GM12878 (cell line): ENCODE data around the gene KIF26A. TPM values are rescaled to one million over a fixed set of nuclear protein-coding genes. Genes with fewer than 3 reads are reported as not detected.

Source experiments
- ATAC-seq: fragments of 200-7000 bp; cut with Tn5 transposase; 3 replicates; pipeline ENCODE4 v1.9.1; 2020; ENCODE audit warnings: mild to moderate bottlenecking, moderate library complexity
- BruUV-seq: library from RNA; stranded (reverse); fragments of 400-500 nt; replicated peaks from 2 replicates; lab custom pipeline; 2021; lab: Mats Ljungman, UMichigan
- CTCF ChIA-PET: fragments of 300-600 bp; sonication (Branson Sonifier 250); formaldehyde crosslinking; extraction: SDS; loops from one replicate; lab custom pipeline; 2021; ENCODE audit warnings: inconsistent platforms; lab: Yijun Ruan, JAX
- POLR2A ChIA-PET: fragments of 350-600 bp; formaldehyde crosslinking; extraction: SDS; loops from one replicate; lab custom pipeline; 2021; ENCODE audit warnings: inconsistent platforms; lab: Charles Lee
- RAD21 ChIA-PET: fragments of 300-600 bp; sonication (Branson Sonifier 250); formaldehyde crosslinking; loops from one replicate; lab custom pipeline; 2023; ENCODE audit warnings: antibody characterized with exemption; ENCODE audit not compliant: unreplicated experiment; lab: Charles Lee
- SMC1A ChIA-PET: fragments of 300-600 bp; sonication (Branson Sonifier 250); formaldehyde crosslinking; loops from one replicate; lab custom pipeline; 2023; ENCODE audit not compliant: unreplicated experiment, uncharacterized antibody; lab: Charles Lee
- DNase-seq: peaks from one replicate; pipeline ENCODE4 v3.0.0-alpha.2; 2011; ENCODE audit warnings: low read depth, low spot score
- FAIRE-seq: peaks from 3 replicates; lab custom pipeline; 2011; peaks lifted over from hg19 to GRCh38; lab: Jason Lieb, UNC
- H2AFZ ChIP-seq: 2 replicates; pipeline ENCODE4 v1.6.0; 2011; ENCODE audit warnings: low read depth, low read length, control low read depth; ENCODE audit not compliant: control insufficient read depth
- H3K27ac ChIP-seq: 2 replicates; pipeline ENCODE4 v1.5.1; 2011; ENCODE audit warnings: control low read depth; ENCODE audit not compliant: control insufficient read depth, insufficient read depth
- H3K27me3 ChIP-seq, 2 experiments: replicated peaks in 1 of 2; 2 replicates each; pipeline versions ENCODE4 v1.6.0 to v1.6.1; 2011; ENCODE audit warnings: low read length in 1 of 2; ENCODE audit not compliant: control insufficient read depth in 2 of 2, insufficient read depth in 2 of 2
- H3K36me3 ChIP-seq, 2 experiments: 2 replicates each; pipeline ENCODE4 v1.5.1; 2011; ENCODE audit warnings: low read length in 1 of 2; ENCODE audit not compliant: control insufficient read depth in 2 of 2, insufficient read depth in 2 of 2
- H3K4me1 ChIP-seq: 2 replicates; pipeline ENCODE4 v1.6.1; 2011; ENCODE audit warnings: mild to moderate bottlenecking, low read length, moderate library complexity, mixed read lengths; ENCODE audit not compliant: control insufficient read depth, insufficient read depth
- H3K4me2 ChIP-seq: 2 replicates; pipeline ENCODE4 v1.6.0; 2011; ENCODE audit warnings: control low read depth; ENCODE audit not compliant: control insufficient read depth, insufficient read depth
- H3K4me3 ChIP-seq: fragments of 200-600 bp; sonication (generic); 2 replicates; pipeline ENCODE4 v1.5.1; 2016
- H3K79me2 ChIP-seq: 2 replicates; pipeline ENCODE4 v1.6.0; 2011; ENCODE audit warnings: low read length; ENCODE audit not compliant: control insufficient read depth, insufficient read depth
- H3K9ac ChIP-seq: 2 replicates; pipeline ENCODE4 v1.8.0; 2011; ENCODE audit warnings: low read length, control low read depth, mixed read lengths; ENCODE audit not compliant: control insufficient read depth, insufficient read depth
- H3K9me3 ChIP-seq: replicated peaks from 3 replicates; pipeline ENCODE4 v1.5.1; 2011; ENCODE audit warnings: mild to moderate bottlenecking, low read length; ENCODE audit not compliant: control insufficient read depth, insufficient read depth
- H4K20me1 ChIP-seq: 2 replicates; pipeline ENCODE4 v1.6.0; 2011; ENCODE audit not compliant: control insufficient read depth, insufficient read depth
- ASH2L ChIP-seq: fragments of 300-600, 200-600 bp; sonication (generic); IDR thresholded peaks from 2 replicates; pipeline ENCODE4 v1.6.1; 2017; ENCODE audit warnings: low read depth, mild to moderate bottlenecking, borderline replicate concordance
- BRCA1 ChIP-seq: IDR thresholded peaks from 2 replicates; pipeline ENCODE4 v1.6.1; 2011; ENCODE audit warnings: low read depth, low read length, improper control_type of control experiment
- CHD4 ChIP-seq: fragments of 200-600 bp; sonication (generic); IDR thresholded peaks from 2 replicates; pipeline ENCODE4 v1.6.1; 2016; ENCODE audit warnings: mild to moderate bottlenecking
- EGR1 ChIP-seq, 2 experiments: IDR thresholded peaks; 1 replicate in 1 of 2; 2 replicates in 1 of 2; pipeline ENCODE4 v1.6.1; 2011 to 2012; ENCODE audit warnings: low read depth in 2 of 2, low read length in 2 of 2, borderline replicate concordance in 1 of 2, mild to moderate bottlenecking in 1 of 2, moderate library complexity in 1 of 2
- ETV6 ChIP-seq, 2 experiments: fragments of 450-650 bp in 1 of 2; IDR thresholded peaks in 1 of 2; conservative IDR thresholded peaks in 1 of 2; 2 replicates each; pipeline ENCODE4 v1.6.1; 2014; ENCODE audit warnings: antibody characterized with exemption in 1 of 2, borderline replicate concordance in 1 of 2, low read depth in 1 of 2, mild to moderate bottlenecking in 1 of 2, moderate library complexity in 1 of 2
- HCFC1 ChIP-seq: fragments of 150-350 bp; IDR thresholded peaks from 2 replicates; pipeline ENCODE4 v1.6.1; 2014; ENCODE audit warnings: low read length
- HDAC2 ChIP-seq: fragments of 200-600 bp; sonication (generic); IDR thresholded peaks from 2 replicates; pipeline ENCODE4 v1.6.1; 2017
- RCOR1 ChIP-seq: conservative IDR thresholded peaks from 2 replicates; pipeline ENCODE4 v1.6.1; 2012; ENCODE audit warnings: low read depth, low read length, improper control_type of control experiment
- SMAD5 ChIP-seq: IDR thresholded peaks from 2 replicates; pipeline ENCODE4 v1.6.1; 2016; ENCODE audit warnings: antibody characterized with exemption, low read depth
- STAT3 ChIP-seq: IDR thresholded peaks from 2 replicates; pipeline ENCODE4 v1.6.1; 2011; ENCODE audit warnings: low read depth, low read length, improper control_type of control experiment
- TCF12 ChIP-seq: IDR thresholded peaks from 2 replicates; pipeline ENCODE4 v1.6.1; 2011; ENCODE audit warnings: low read depth, mild to moderate bottlenecking, low read length
- ZBED1 ChIP-seq: IDR thresholded peaks from 2 replicates; pipeline ENCODE4 v1.6.1; 2016; ENCODE audit warnings: borderline replicate concordance
- ZNF384 ChIP-seq: IDR thresholded peaks from 2 replicates; pipeline ENCODE4 v1.6.1; 2012; ENCODE audit warnings: low read depth, mild to moderate bottlenecking, low read length, improper control_type of control experiment, borderline replicate concordance
- ZNF622 ChIP-seq: fragments of 450-650 bp; IDR thresholded peaks from 2 replicates; pipeline ENCODE4 v1.6.1; 2017; ENCODE audit warnings: mild to moderate bottlenecking, inconsistent platforms
- WGBS: methylation state at CpG from one replicate; pipeline ENCODE4 v1.1.6; 2016; ENCODE audit warnings: low lambda C conversion rate; ENCODE audit not compliant: insufficient replicate concordance, insufficient coverage; ENCODE audit errors: missing lambda C conversion rate; 5-methylcytosine and 5-hydroxymethylcytosine counted together
- in situ Hi-C: fragments of 300-500 bp; cut with MboI; formaldehyde crosslinking; loops from 9 replicates; pipeline ENCODE4 v1.14.3; 2018; ENCODE audit warnings: mixed read lengths
- intact Hi-C: fragments of 100-400 bp; cut with micrococcal nuclease; formaldehyde crosslinking; loops from one replicate; pipeline ENCODE4 v1.14.2; 2022; ENCODE audit not compliant: unreplicated experiment
- polyA plus RNA-seq, 11 experiments: library from polyadenylated mRNA; depleted of rRNA in 4 of 11; unstranded in 6 of 11; stranded (reverse) in 5 of 11; fragments of >200 nt; fragmentation: Nextera tagmentation in 4 of 11; fragmentation: Illumina TruSeq in 1 of 11; extraction: Ambion mirVana in 4 of 11; extraction: Trizol in 1 of 11; gene quantifications; 1 replicate in 1 of 11; 2 replicates in 10 of 11; pipeline versions ENCODE4 v1.2.1 to v1.2.3, GENCODE V29; 2011 to 2016; ENCODE audit warnings: inconsistent platforms in 2 of 11, missing spikeins in 2 of 11, low read depth in 1 of 11
- total RNA-seq, 4 experiments: library from RNA; depleted of rRNA in 3 of 4; stranded (reverse); fragments of >200 nt in 3 of 4; fragmentation: Illumina TruSeq in 1 of 4; extraction: Trizol in 1 of 4; gene quantifications; 2 replicates each; pipeline versions ENCODE4 v1.2.1 to v1.2.3, GENCODE V29; 2013 to 2021
- TF ChIP-seq, protein P1 (sequence below): fragments of 450-650 bp; IDR thresholded peaks from 2 replicates; pipeline ENCODE4 v1.6.1; 2017; ENCODE audit warnings: mild to moderate bottlenecking
- TF ChIP-seq, protein P2 (sequence below): fragments of 450-650 bp; IDR thresholded peaks from 2 replicates; pipeline ENCODE4 v1.6.1; 2016; ENCODE audit warnings: mild to moderate bottlenecking
- TF ChIP-seq, protein P3 (sequence below): fragments of 450-650 bp; IDR thresholded peaks from 2 replicates; pipeline ENCODE4 v1.6.1; 2017; ENCODE audit warnings: borderline replicate concordance

The KIF26A gene
- total and polyA plus RNA-seq, 10 of the 15 experiments (the other 5 are each of a cell fraction or from before 2014, with no cell fraction given) = 0.05 TPM; not detected in 9

DNA sequence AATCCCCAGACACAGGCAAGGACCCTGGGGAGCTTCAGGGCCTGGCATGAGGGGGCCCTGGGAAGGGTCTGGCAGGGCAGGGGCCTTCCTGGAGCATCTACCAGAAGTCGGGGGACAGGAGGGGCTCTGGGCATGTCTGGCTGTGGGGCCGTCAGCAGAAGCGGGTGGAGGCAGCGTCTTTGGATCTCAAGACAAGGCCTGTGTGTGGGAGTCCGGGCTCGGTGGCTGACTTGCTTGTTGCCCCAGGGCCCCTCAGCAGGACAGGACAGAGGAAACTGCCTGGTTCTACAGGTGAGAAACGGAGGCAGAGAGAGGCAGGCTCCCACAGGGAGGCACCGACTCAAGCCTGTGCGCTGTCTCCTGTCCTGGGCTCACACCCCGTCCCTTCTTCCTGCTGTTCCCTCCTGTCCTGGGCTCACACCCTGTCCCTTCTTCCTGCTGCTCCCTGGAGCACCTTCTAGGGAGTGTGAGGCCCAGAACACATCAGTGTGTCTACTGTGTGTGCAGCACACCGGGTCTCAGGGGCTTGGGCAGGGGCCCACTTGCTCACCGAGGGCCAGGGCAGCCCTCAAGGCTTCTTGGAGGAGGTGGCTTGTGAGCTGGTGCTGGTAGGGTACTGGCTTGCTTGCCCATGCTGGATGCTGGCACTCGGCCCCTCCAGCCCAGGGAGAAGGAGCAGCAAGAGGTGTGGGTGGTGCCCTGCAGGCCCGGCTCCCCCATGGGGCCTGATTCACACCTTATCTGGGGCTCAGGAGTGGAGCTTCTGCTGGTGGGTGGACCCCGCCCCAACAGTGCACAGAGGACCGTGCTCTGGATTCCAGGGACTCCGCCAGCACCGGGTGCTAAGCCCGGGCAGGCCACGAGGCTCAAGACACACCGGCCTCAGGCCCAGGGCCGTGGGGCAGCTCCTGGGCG, 38.0 kb upstream of the KIF26A start:
- Histone ChIP-seq H3K4me1 (no peaks in the 10 kb centered on the region), H3K79me2 (no peaks in the 10 kb centered on the region), H3K9me3 (no peaks in the 10 kb centered on the region), H3K27me3 (0 out of 4 replicates have a peak, but pooled peaks cover 0 to 1% of the 10 kb centered on the region in 2 experiments), H3K27ac (no peak overlapping the region), H3K4me3 (no peak overlapping the region), H3K36me3 (no peaks in the 10 kb centered on the region), H3K9ac (no peak overlapping the region), H3K4me2 (no peak overlapping the region), H2AFZ (no peak overlapping the region), H4K20me1 (no peaks in the 10 kb centered on the region)
- 35% methylated on average over 22 of the region's 23 CpGs for WGBS
- RAD21 ChIA-PET = no interaction called here
- in situ Hi-C loops = no loop called here
- POLR2A ChIA-PET = no interaction called here
- no peak for FAIRE-seq
- CTCF ChIA-PET = no interaction called here
- intact Hi-C loops = no loop called here
- no peak for ATAC-seq
- DNase-seq = no peak
- BruUV-seq = no TSS peak
- SMC1A ChIA-PET = no interaction called here
- no peak for TF ChIP-seq HDAC2
- no peak for TF ChIP-seq TCF12
- TF ChIP-seq, protein P1, sequence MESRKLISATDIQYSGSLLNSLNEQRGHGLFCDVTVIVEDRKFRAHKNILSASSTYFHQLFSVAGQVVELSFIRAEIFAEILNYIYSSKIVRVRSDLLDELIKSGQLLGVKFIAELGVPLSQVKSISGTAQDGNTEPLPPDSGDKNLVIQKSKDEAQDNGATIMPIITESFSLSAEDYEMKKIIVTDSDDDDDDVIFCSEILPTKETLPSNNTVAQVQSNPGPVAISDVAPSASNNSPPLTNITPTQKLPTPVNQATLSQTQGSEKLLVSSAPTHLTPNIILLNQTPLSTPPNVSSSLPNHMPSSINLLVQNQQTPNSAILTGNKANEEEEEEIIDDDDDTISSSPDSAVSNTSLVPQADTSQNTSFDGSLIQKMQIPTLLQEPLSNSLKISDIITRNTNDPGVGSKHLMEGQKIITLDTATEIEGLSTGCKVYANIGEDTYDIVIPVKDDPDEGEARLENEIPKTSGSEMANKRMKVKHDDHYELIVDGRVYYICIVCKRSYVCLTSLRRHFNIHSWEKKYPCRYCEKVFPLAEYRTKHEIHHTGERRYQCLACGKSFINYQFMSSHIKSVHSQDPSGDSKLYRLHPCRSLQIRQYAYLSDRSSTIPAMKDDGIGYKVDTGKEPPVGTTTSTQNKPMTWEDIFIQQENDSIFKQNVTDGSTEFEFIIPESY = no peak
- no peak for TF ChIP-seq ZBED1
- TF ChIP-seq STAT3 = no peak
- TF ChIP-seq ETV6 (conservative IDR thresholded peaks at IDR 0.05 in 1 of 2, IDR thresholded peaks at IDR 0.05 in 1 of 2; ENCODE audit: borderline replicate concordance in 1 of 2, low read depth in 1 of 2) = no peak
- no peak for TF ChIP-seq BRCA1
- TF ChIP-seq SMAD5 = no peak
- TF ChIP-seq EGR1 (IDR thresholded peaks at IDR 0.05; ENCODE audit: borderline replicate concordance in 1 of 2, low read depth in 2 of 2, low read length in 2 of 2) = no peak
- no peak for TF ChIP-seq RCOR1
- no peak for TF ChIP-seq ASH2L
- TF ChIP-seq, protein P2, sequence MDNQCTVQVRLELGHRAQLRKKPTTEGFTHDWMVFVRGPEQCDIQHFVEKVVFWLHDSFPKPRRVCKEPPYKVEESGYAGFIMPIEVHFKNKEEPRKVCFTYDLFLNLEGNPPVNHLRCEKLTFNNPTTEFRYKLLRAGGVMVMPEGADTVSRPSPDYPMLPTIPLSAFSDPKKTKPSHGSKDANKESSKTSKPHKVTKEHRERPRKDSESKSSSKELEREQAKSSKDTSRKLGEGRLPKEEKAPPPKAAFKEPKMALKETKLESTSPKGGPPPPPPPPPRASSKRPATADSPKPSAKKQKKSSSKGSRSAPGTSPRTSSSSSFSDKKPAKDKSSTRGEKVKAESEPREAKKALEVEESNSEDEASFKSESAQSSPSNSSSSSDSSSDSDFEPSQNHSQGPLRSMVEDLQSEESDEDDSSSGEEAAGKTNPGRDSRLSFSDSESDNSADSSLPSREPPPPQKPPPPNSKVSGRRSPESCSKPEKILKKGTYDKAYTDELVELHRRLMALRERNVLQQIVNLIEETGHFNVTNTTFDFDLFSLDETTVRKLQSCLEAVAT = no peak
- no peak for TF ChIP-seq HCFC1
- TF ChIP-seq CHD4 = no peak
- TF ChIP-seq, protein P3, sequence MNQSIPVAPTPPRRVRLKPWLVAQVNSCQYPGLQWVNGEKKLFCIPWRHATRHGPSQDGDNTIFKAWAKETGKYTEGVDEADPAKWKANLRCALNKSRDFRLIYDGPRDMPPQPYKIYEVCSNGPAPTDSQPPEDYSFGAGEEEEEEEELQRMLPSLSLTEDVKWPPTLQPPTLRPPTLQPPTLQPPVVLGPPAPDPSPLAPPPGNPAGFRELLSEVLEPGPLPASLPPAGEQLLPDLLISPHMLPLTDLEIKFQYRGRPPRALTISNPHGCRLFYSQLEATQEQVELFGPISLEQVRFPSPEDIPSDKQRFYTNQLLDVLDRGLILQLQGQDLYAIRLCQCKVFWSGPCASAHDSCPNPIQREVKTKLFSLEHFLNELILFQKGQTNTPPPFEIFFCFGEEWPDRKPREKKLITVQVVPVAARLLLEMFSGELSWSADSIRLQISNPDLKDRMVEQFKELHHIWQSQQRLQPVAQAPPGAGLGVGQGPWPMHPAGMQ = no peak
- TF ChIP-seq ZNF622 = no peak
- no peak for TF ChIP-seq ZNF384
